Activated CD4-positive, CD25-positive, alpha-beta regulatory T cell treated with anti-CD3 and anti-CD28 coated beads, Interleukin-2, amount 50 U/mL, for 72 hours (primary cell): Measurements from ENCODE around the gene CYP4F22.

Source experiments
- DNase-seq: peaks from one replicate; pipeline ENCODE4 v3.0.0; 2021

Gene CYP4F22

GRCh38 chr19:15538774-15539173, 30.4 kb downstream of the CYP4F22 start:
- no peak for DNase-seq

DNA sequence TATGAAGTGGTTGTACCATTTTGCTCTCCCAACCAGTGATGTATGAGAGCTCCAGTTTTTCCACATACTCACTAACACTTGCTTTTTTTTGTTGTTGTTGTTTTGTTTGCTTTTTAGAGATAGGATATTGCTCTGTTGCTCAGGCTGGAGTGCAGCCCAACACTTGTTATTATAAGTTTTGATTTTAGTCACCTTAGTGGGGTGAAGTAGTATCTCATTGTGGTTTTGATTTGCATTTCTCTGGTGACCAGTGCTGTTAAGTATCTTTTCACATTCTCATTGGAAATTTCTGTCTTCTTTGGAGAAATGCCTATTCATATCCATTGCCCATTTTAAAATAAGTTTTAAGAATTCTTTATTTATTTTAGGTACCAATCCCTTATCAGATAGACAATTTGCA, 31.3 kb downstream of the CYP4F22 start:
- no peak for DNase-seq

GRCh38 chr19:15540435-15540834, 32.1 kb downstream of the CYP4F22 start:
- DNase-seq = no peak

GRCh38 chr19:15544283-15544682, 36.0 kb downstream of the CYP4F22 start:
- no peak for DNase-seq

- DNase-seq = no peak
Observed at GRCh38 chr19:15544970-15545369, 36.6 kb downstream of the CYP4F22 start.

- no peak for DNase-seq
Observed at GRCh38 chr19:15548648-15549047, 40.3 kb downstream of the CYP4F22 start.

GRCh38 chr19:15549581-15549980, 41.3 kb downstream of the CYP4F22 start:
- no peak for DNase-seq

DNA sequence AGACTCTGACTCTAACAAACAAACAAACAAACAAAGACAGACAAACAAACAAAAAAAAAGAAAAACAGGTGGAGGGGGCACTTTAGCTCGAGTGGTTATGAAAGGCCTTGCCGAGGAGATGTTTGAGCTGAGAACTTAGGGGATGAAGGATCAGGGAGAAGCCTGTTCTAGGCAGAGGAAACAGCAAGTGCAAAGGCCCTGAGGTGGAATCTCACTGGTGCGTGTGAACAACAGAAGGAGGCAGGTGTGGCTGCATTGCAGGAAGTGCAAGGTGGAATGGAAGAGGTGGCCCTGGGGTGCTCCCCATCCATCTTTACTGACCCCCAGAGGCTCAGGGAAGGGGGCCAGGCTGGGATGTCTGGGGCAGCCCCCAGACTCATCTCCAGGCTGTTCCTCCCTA, 41.9 kb downstream of the CYP4F22 start:
- no peak for DNase-seq

- DNase-seq = no peak
Observed at GRCh38 chr19:15550929-15551292, 42.6 kb downstream of the CYP4F22 start.

GRCh38 chr19:15551293-15552004, 43.1 kb downstream of the CYP4F22 start:
- peak; percentile 69 for DNase-seq

- DNase-seq = no peak
Observed at GRCh38 chr19:15555021-15555420, 46.7 kb downstream of the CYP4F22 start.

DNA sequence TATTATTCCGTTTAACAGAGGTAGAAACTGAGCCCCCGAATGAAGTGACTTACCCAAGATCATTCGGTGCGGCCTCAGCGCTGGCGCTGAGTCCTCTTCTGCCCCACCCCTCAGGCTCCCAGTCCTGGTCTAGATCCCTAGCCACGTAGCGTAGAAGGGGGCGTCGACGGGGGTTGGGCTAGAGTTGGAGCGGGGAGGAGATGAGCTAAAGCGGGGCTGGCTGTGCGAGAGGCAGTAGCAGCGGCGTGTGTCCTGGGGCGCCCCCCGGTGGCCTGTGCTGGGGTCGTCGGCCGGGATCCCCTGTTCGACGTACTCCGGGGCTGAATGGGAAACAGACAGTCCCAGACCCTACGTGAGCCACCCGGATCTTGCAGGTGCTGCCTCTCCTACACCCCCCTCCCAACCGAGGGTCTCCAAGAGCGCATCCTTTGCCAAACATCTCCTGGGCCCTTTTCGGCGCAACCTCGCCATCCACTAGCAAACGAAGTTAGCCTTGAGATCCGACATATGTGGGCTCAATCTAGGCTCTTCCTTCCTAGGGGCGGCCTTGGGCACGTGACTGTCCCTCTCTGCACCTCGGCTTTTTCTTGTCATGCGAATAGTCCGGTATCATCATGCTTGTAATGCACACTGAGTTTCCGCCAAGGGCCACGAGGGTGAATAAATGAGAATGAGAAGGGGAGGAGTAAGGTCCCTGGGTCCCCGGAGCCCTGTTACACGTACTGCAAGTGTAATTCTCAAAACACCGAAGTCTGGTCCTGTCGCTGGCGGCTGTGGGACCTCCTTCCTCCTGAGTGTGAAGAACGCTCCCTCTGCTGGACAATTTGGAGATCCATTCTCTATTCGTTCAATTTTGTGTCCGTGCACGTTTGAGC, 47.7 kb downstream of the CYP4F22 start:
- DNase-seq = peak; percentile 98

- no peak for DNase-seq
Observed at GRCh38 chr19:15556634-15557181, 48.4 kb downstream of the CYP4F22 start.

DNA sequence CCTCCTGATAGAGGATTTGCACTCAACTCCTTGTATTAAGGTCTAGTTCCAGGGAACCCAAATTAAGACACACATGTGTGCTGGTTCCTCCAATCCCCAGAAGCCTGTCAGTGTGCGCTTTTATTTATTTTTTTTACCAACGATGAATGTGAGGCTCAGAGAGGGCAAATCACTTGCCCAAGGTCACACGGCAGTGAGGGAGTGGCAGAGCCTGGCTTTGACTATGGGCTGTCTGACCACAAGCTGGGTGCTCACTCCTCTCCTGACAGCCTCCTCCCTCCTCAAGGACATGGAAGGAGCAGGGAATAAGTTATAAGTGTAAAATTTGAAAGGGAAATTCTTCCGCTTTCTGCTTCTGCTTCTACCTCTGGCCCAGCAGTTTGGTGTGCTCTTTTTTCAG, 48.9 kb downstream of the CYP4F22 start:
- DNase-seq = no peak

DNA sequence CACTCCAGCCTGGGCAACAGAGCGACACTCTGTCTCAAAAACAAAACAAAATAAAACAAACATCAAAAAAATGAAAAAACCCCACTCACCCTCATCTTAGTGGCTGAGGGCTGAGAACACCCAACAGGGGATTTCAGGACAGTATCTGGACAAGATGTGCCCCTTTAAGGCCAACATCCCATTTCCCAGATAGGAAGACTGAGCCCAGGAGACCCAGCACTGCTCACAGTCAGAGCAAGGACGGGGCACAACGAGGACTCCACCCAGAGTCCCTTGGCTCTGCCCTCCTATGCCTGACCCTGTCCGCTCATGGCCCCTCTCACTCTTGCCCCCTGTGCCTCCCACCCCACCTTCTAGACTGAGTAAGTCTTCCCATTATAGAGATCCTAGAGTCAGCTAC, 53.8 kb downstream of the CYP4F22 start:
- DNase-seq = no peak

- DNase-seq = no peak
Observed at GRCh38 chr19:15562861-15563260, 54.5 kb downstream of the CYP4F22 start.

DNA sequence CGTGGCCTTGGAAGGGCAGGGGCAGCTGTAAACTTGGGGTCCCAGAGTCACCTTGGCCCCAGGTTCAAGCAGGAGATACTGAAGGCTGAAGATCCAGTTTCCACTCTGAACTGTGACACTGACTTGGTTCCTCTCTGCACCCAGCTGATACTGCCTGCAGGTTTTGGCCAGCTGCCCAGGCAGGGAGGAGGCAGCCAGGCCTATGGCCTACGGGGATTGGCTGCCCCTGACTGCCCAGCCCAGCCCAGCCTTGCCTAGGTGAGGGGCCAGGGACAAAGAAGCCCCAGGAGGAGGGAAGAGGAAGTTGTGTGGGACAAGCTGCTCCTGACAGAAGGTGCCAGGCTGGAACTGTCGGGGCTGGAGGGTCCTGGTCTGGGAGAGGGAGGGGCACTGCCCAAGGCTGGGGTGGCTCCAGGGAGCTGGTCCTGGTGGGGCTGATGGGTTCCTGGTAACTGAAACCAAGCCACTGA, 55.0 kb downstream of the CYP4F22 start:
- no peak for DNase-seq

- no peak for DNase-seq
Observed at GRCh38 chr19:15563931-15564330, 55.6 kb downstream of the CYP4F22 start.

GRCh38 chr19:15564534-15565168, 56.3 kb downstream of the CYP4F22 start:
- no peak for DNase-seq

GRCh38 chr19:15570420-15570819, 62.1 kb downstream of the CYP4F22 start:
- DNase-seq = no peak

DNA sequence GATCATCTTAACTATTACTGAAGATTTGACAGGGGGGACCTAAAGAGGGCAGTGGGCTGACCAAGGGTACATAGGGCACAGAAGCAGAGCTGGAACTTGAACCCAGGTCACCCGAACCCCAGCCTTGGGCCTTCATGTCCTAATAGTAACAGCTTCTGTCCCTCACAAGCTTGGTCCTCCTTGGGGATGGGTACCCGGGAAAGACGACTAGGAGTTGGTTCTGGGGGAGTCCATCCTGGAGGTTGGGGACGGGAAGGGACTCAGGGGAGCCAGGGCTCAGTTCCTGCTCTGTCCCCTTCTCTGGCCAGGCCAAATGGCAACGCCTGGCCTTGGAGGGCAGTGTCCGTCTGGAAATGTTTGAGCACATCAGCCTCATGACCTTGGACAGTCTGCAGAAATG, 67.1 kb downstream of the CYP4F22 start:
- DNase-seq = no peak

DNA sequence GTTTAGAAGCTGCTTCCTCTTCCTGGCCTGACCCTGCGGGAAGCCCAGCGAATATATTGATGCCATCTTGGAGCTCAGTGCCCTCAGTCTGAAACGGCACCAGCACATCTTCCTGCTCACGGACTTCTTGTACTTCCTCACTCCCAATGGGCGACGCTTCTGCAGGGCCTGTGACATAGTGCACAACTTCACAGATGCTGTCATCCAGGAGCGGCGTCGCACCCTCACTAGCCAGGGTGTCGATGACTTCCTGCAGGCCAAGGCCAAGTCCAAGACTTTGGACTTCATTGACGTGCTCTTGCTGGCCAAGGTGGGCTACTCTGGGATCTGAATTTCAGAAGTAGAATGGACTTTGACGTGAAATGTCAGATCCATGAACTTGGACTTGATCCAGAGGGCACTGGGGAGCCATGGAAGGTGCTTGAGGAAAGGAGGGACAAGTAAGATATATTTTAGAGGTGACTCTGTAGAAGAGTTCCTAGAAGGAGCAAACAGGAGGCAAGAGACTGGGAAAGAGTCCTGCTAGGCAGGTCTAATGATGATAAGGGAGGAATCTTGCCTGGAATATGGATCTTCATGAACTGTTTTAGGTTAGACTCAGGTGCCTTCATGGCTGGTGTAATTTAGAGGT, 68.3 kb downstream of the CYP4F22 start:
- DNase-seq = no peak

DNA sequence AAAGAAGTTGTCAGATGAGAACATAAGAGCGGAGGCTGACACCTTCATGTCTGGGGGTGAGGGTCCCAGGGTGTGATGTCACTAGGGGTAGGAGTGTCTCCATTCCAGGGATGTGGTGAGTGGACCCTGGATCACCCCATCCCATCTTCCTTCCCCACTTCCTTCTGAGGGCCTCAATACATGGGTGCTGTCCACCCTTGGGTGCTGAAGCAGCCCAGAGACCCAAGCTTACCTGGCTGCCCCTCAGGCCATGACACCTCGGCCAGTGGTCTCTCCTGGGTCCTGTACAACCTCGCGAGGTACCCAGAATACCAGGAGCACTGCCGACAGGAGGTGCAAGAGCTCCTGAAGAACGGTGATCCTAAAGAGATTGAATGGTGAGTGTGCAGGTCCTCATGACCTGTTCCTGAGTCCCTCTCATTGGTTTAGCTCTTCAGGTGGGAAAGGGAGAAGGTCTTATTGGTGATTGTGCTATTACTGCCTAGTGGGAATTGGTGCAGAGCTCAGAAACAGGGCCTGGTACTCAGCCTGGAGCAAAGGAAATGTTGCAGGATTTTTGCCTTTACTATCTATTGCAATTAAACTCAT, 69.0 kb downstream of the CYP4F22 start:
- no peak for DNase-seq
